T-cell (primary cell): ENCODE results near the gene ONECUT1. TPM values are rescaled to one million over a fixed set of nuclear protein-coding genes. Genes with fewer than 3 reads are reported as not detected.
"Not testable (repeated sequence)": the region's sequence is repeated elsewhere in the genome, so short reads cannot be mapped to it uniquely, and the experiment has no call there.

Source experiments
- ATAC-seq, 4 experiments: fragments of 200-7000 bp in 3 of 4; fragments of 150-1000 bp in 1 of 4; cut with Tn5 transposase; replicated peaks in 1 of 4; 1 replicate in 3 of 4; 2 replicates in 1 of 4; pipeline ENCODE4 v1.10.0; 2021; ENCODE audit warnings: moderate library complexity in 3 of 4, mild to moderate bottlenecking in 2 of 4, moderate number of reproducible peaks in 1 of 4
- CTCF ChIA-PET, 2 donors: fragments of 300-600 bp; sonication (Branson Sonifier 250); formaldehyde crosslinking; loops; one replicate each; lab custom pipeline; 2022; ENCODE audit warnings: antibody characterized with exemption in 2 of 2; lab: Charles Lee
- POLR2A ChIA-PET, 2 donors: fragments of 300-600 bp; sonication (Branson Sonifier 250); formaldehyde crosslinking; loops; one replicate each; lab custom pipeline; 2022; ENCODE audit warnings: antibody characterized with exemption in 2 of 2; lab: Charles Lee
- DNase-seq, 35 experiments: peaks; one replicate each; pipeline versions ENCODE4 v3.0.0 to v3.0.0-alpha.2; 2013 to 2023
- H3K27ac ChIP-seq: one replicate; pipeline ENCODE4 v1.5.1; 2013; ENCODE audit warnings: low read length
- H3K27me3 ChIP-seq, 2 experiments: replicated peaks in 1 of 2; 1 replicate in 1 of 2; 2 replicates in 1 of 2; pipeline versions ENCODE4 v1.6.1 to v1.7.0; 2013; ENCODE audit warnings: low read length in 1 of 2, mixed read lengths in 1 of 2; ENCODE audit not compliant: control insufficient read depth in 2 of 2, insufficient read depth in 2 of 2; ENCODE audit errors: extremely low read depth in 1 of 2
- H3K36me3 ChIP-seq, 2 donors: 1 replicate in 1 of 2; 2 replicates in 1 of 2; pipeline versions ENCODE4 v1.6.1 to v1.7.0; 2013; ENCODE audit warnings: low read length in 1 of 2; ENCODE audit not compliant: control insufficient read depth in 2 of 2, insufficient read depth in 1 of 2; ENCODE audit errors: extremely low read depth in 1 of 2
- H3K4me1 ChIP-seq, 2 experiments: 1 replicate in 1 of 2; 2 replicates in 1 of 2; pipeline versions ENCODE4 v1.6.1 to v1.7.0; 2013; ENCODE audit warnings: low read length in 2 of 2, mixed read lengths in 1 of 2; ENCODE audit not compliant: insufficient read depth in 2 of 2, control insufficient read depth in 1 of 2; ENCODE audit errors: extremely low read depth in 1 of 2
- H3K4me3 ChIP-seq, 2 donors: 1 replicate in 1 of 2; 2 replicates in 1 of 2; pipeline versions ENCODE4 v1.5.1 to v1.7.0; 2013; ENCODE audit warnings: mild to moderate bottlenecking in 2 of 2, low read length in 1 of 2, moderate library complexity in 1 of 2; ENCODE audit not compliant: control insufficient read depth in 1 of 2; ENCODE audit errors: extremely low read depth in 1 of 2
- H3K9me3 ChIP-seq: 2 replicates; pipeline ENCODE4 v1.7.0; 2013
- H3K27ac Mint-ChIP-seq, 2 donors: one replicate each; pipeline ENCODE4 v1.8.0; 2020 to 2021; ENCODE audit warnings: mild to moderate bottlenecking in 2 of 2, mixed read lengths in 2 of 2
- H3K27me3 Mint-ChIP-seq, 2 donors: one replicate each; pipeline ENCODE4 v1.8.0; 2021 to 2022; ENCODE audit warnings: mixed read lengths in 2 of 2
- H3K36me3 Mint-ChIP-seq: one replicate; pipeline ENCODE4 v1.8.0; 2021; ENCODE audit warnings: mixed read lengths
- H3K4me1 Mint-ChIP-seq, 3 donors: one replicate each; pipeline ENCODE4 v1.8.0; 2020 to 2022; ENCODE audit warnings: mixed read lengths in 3 of 3, mild to moderate bottlenecking in 1 of 3
- H3K4me3 Mint-ChIP-seq, 3 donors: one replicate each; pipeline ENCODE4 v1.8.0; 2020 to 2022; ENCODE audit warnings: mild to moderate bottlenecking in 3 of 3, mixed read lengths in 3 of 3, moderate library complexity in 3 of 3
- H3K9me3 Mint-ChIP-seq, 3 donors: one replicate each; pipeline ENCODE4 v1.8.0; 2020 to 2022; ENCODE audit warnings: mixed read lengths in 3 of 3
- WGBS: methylation state at CpG from one replicate; pipeline ENCODE4 v1.1.5; 2013; ENCODE audit warnings: missing lambda C conversion rate; ENCODE audit not compliant: insufficient coverage; 5-methylcytosine and 5-hydroxymethylcytosine counted together
- total RNA-seq, 35 experiments: library from RNA in 6 of 35; stranded (reverse) in 6 of 35; fragments of 120-200 nt in 1 of 35; gene quantifications; one replicate each; pipeline versions ENCODE4 v1.2.1 to v1.2.4 and lab custom pipeline; 2013 to 2026

Gene ONECUT1
- under 1 TPM in 1 of 5 donors, not detected in 4; 0.13 TPM for total RNA-seq
- total RNA-seq (2013): not detected
- 0 to 0.09 (median 0) reads per million in 29 experiments for total RNA-seq (lab: John Stamatoyannopoulos, UW)

GRCh38 chr15:52790169-52790708 lies at the start of gene ONECUT1:
Gene ONECUT1 (minus strand): TSS chr15:52790336. CDS start chr15:52789884, 452 bp downstream.
- no peak within 1 kb of the TSS for H3K27ac Mint-ChIP-seq

GRCh38 chr15:52834379-52834778 lies 44.2 kb upstream of the ONECUT1 start:
- Histone ChIP-seq H3K27me3 (peaks cover 0 to 2% of the 10 kb centered on the region in 2 experiments), H3K36me3 (no peaks in the 10 kb centered on the region), H3K27ac (no peak overlapping the region), H3K4me3 (no peak overlapping the region), H3K4me1 (no peaks in the 10 kb centered on the region), H3K9me3 (no peaks in the 10 kb centered on the region)
- peaks cover 0 to 3% (median 0%) of the 10 kb centered on the region in 3 donors for H3K9me3 Mint-ChIP-seq
- no peak for ATAC-seq
- CTCF ChIA-PET: no interaction called here
- DNase-seq: no peak
- POLR2A ChIA-PET: no interaction called here
- H3K27me3 Mint-ChIP-seq: peaks cover 11 to 30% of the 10 kb centered on the region in 2 donors
- no peaks in the 10 kb centered on the region for H3K4me1 Mint-ChIP-seq
- H3K27ac Mint-ChIP-seq: no peak overlapping the region
- WGBS: 46% methylated on average over 3 of the region's 3 CpGs
- H3K36me3 Mint-ChIP-seq: no peaks in the 10 kb centered on the region
- H3K4me3 Mint-ChIP-seq: no peak overlapping the region

More at GRCh38 chr15:52790169-52790708, at the start of gene ONECUT1:
- ATAC-seq (peak; percentile 35 to 65 (median 58)), DNase-seq (peak in 7 of 35 experiments; percentile 28 to 58 (median 49))
- H3K27me3 Mint-ChIP-seq: peaks cover 60 to 82% of the 10 kb centered on the region in 2 donors
- peaks cover 17 to 37% (median 35%) of the 10 kb centered on the region in 3 donors for H3K4me1 Mint-ChIP-seq
- H3K36me3 Mint-ChIP-seq: no peaks in the 10 kb centered on the region
- H3K4me3 Mint-ChIP-seq: peak within 1 kb of the TSS; percentile 60 to 69 (median 66)
- H3K9me3 Mint-ChIP-seq: peaks cover 0 to 2% (median 0%) of the 10 kb centered on the region in 3 donors
- ChIA-PET CTCF (interaction anchor here in 1 of 2 donors (0.6 kb wide), 1 partner anchor 10 kb away, joined by 5 read pairs; no protein-coding TSS in a partner anchor), POLR2A (no interaction called here)
- Histone ChIP-seq H3K9me3 (no peaks in the 10 kb centered on the region), H3K4me1 (peaks cover 8 to 53% of the 10 kb centered on the region in 2 experiments), H3K27me3 (peaks cover 22 to 84% of the 10 kb centered on the region in 2 experiments), H3K36me3 (no peaks in the 10 kb centered on the region), H3K27ac (no peak within 1 kb of the TSS), H3K4me3 (peak within 1 kb of the TSS; percentile 42 to 77)
- WGBS: under 1% methylated on average over 64 of the region's 64 CpGs

GRCh38 chr15:52824169-52824942 lies 34.2 kb upstream of the ONECUT1 start:
- POLR2A ChIA-PET, H3K4me1 Mint-ChIP-seq, DNase-seq, H3K9me3 ChIP-seq, H3K4me3 ChIP-seq, H3K36me3 ChIP-seq, H3K27ac Mint-ChIP-seq, H3K4me1 ChIP-seq, ATAC-seq, H3K4me3 Mint-ChIP-seq, H3K9me3 Mint-ChIP-seq, H3K36me3 Mint-ChIP-seq, H3K27ac ChIP-seq, CTCF ChIA-PET: not testable (repeated sequence)
- WGBS: 75% methylated on average over 11 of the region's 14 CpGs
- H3K27me3 ChIP-seq: peaks cover 0 to 14% of the 10 kb centered on the region in 2 experiments
- H3K27me3 Mint-ChIP-seq: peaks cover 43 to 46% of the 10 kb centered on the region in 2 donors

GRCh38 chr15:52822475-52822874 lies 32.3 kb upstream of the ONECUT1 start:
- Histone ChIP-seq H3K9me3 (no peaks in the 10 kb centered on the region), H3K36me3 (no peaks in the 10 kb centered on the region), H3K4me3 (no peak overlapping the region), H3K27ac (no peak overlapping the region), H3K27me3 (peaks cover 0 to 14% of the 10 kb centered on the region in 2 experiments), H3K4me1 (no peaks in the 10 kb centered on the region)
- ATAC-seq (no peak), DNase-seq (no peak)
- H3K36me3 Mint-ChIP-seq: no peaks in the 10 kb centered on the region
- CTCF ChIA-PET: no interaction called here
- peaks cover 0 to 4% (median 0%) of the 10 kb centered on the region in 3 donors for H3K9me3 Mint-ChIP-seq
- POLR2A ChIA-PET: no interaction called here
- peaks cover 57 to 61% of the 10 kb centered on the region in 2 donors for H3K27me3 Mint-ChIP-seq
- no peak overlapping the region for H3K4me3 Mint-ChIP-seq
- H3K4me1 Mint-ChIP-seq: no peaks in the 10 kb centered on the region
- WGBS: 62% methylated on average over 2 of the region's 2 CpGs
- no peak overlapping the region for H3K27ac Mint-ChIP-seq

GRCh38 chr15:52819253-52819652 lies 29.1 kb upstream of the ONECUT1 start:
- 33% methylated on average over 1 of the region's 4 CpGs for WGBS
- POLR2A ChIA-PET: no interaction called here
- no peak overlapping the region for H3K27ac Mint-ChIP-seq
- no peak overlapping the region for H3K4me3 Mint-ChIP-seq
- no peaks in the 10 kb centered on the region for H3K4me1 Mint-ChIP-seq
- peaks cover 0 to 7% (median 4%) of the 10 kb centered on the region in 3 donors for H3K9me3 Mint-ChIP-seq
- peaks cover 63 to 69% of the 10 kb centered on the region in 2 donors for H3K27me3 Mint-ChIP-seq
- Histone ChIP-seq H3K9me3 (no peaks in the 10 kb centered on the region), H3K27ac (no peak overlapping the region), H3K4me3 (no peak overlapping the region), H3K27me3 (peaks cover 0 to 12% of the 10 kb centered on the region in 2 experiments), H3K4me1 (no peaks in the 10 kb centered on the region), H3K36me3 (no peaks in the 10 kb centered on the region)
- DNase-seq (no peak), ATAC-seq (no peak)
- no peaks in the 10 kb centered on the region for H3K36me3 Mint-ChIP-seq
- CTCF ChIA-PET: no interaction called here

GRCh38 chr15:52815899-52816298 lies 25.8 kb upstream of the ONECUT1 start:
- POLR2A ChIA-PET, DNase-seq, ATAC-seq, H3K36me3 ChIP-seq, H3K27ac Mint-ChIP-seq, CTCF ChIA-PET, H3K9me3 ChIP-seq, H3K4me3 ChIP-seq, H3K4me1 ChIP-seq, H3K27ac ChIP-seq, H3K4me1 Mint-ChIP-seq, H3K9me3 Mint-ChIP-seq, H3K36me3 Mint-ChIP-seq, H3K4me3 Mint-ChIP-seq: not testable (repeated sequence)
- peaks cover 67% of the 10 kb centered on the region in 2 donors for H3K27me3 Mint-ChIP-seq
- no CpG with 5 or more reads among the region's 1 CpG for WGBS
- peaks cover 3 to 16% of the 10 kb centered on the region in 2 experiments for H3K27me3 ChIP-seq
